K562 (cell line): ENCODE measurements around the gene RPS15A. TPM values are rescaled to one million over a fixed set of nuclear protein-coding genes. Genes with fewer than 3 reads are reported as not detected.
A peak's percentile ranks its signal among the peaks of the same experiment; 100 is the strongest.

ENCODE experiments used
- ATAC-seq: fragments of 200-7000 bp; cut with Tn5 transposase; 3 replicates; pipeline ENCODE4 v1.9.1; 2020; ENCODE audit warnings: moderate library complexity
- BruUV-seq: library from RNA; stranded (reverse); fragments of 400-500 nt; replicated peaks from 2 replicates; lab custom pipeline; 2021; lab: Mats Ljungman, UMichigan
- CTCF ChIA-PET: fragments of 300-600 bp; formaldehyde crosslinking; extraction: SDS; loops from one replicate; lab custom pipeline; 2021; ENCODE audit warnings: low intra/inter-chr PET ratio; lab: Yijun Ruan, JAX
- POLR2A ChIA-PET: fragments of 300-600, 350-650 bp; sonication (Branson Sonifier 250); formaldehyde crosslinking; extraction: SDS; loops from one replicate; lab custom pipeline; 2021; ENCODE audit warnings: antibody characterized with exemption, inconsistent platforms; lab: Yijun Ruan, JAX
- DNase-seq, 4 experiments: peaks; one replicate each; pipeline versions ENCODE4 v3.0.0 to v3.0.0-alpha.2; 2011 to 2018; ENCODE audit warnings: low spot score in 3 of 4, mixed read lengths in 3 of 4; ENCODE audit errors: extremely low read depth in 1 of 4
- FAIRE-seq: peaks from 2 replicates; lab custom pipeline; 2011; peaks lifted over from hg19 to GRCh38; lab: Jason Lieb, UNC
- H2AFZ ChIP-seq: 2 replicates; pipeline ENCODE4 v1.6.0; 2011; ENCODE audit warnings: low read depth, low read length, control low read depth, inconsistent platforms
- H3K27ac ChIP-seq: fragments of 200-600 bp; 3 replicates; pipeline ENCODE4 v1.8.0; 2011; ENCODE audit warnings: low read depth, mild to moderate bottlenecking, control low read depth, inconsistent platforms, low read length, moderate library complexity, mixed read lengths; ENCODE audit errors: extremely low read depth
- H3K27me3 ChIP-seq, 2 experiments: fragments of 300-600 bp in 1 of 2; 2 replicates in 1 of 2; 3 replicates in 1 of 2; pipeline versions ENCODE4 v1.6.0 to v1.8.0; 2011; ENCODE audit warnings: inconsistent platforms in 2 of 2, low read length in 2 of 2, mild to moderate bottlenecking in 1 of 2, mixed read lengths in 1 of 2, moderate library complexity in 1 of 2; ENCODE audit not compliant: control insufficient read depth in 2 of 2, insufficient read depth in 2 of 2
- H3K36me3 ChIP-seq: fragments of 300-600 bp; 3 replicates; pipeline ENCODE4 v1.8.0; 2011; ENCODE audit warnings: mild to moderate bottlenecking, low read length, inconsistent platforms; ENCODE audit not compliant: control insufficient read depth, insufficient read depth
- H3K4me1 ChIP-seq, 2 experiments: fragments of 200-600 bp in 1 of 2; replicated peaks in 1 of 2; 2 replicates in 1 of 2; 3 replicates in 1 of 2; pipeline versions ENCODE4 v1.5.1 to v1.8.0; 2011; ENCODE audit warnings: inconsistent platforms in 2 of 2, low read length in 2 of 2, mild to moderate bottlenecking in 1 of 2, mixed read lengths in 1 of 2, moderate library complexity in 1 of 2; ENCODE audit not compliant: control insufficient read depth in 2 of 2, insufficient read depth in 2 of 2
- H3K4me2 ChIP-seq: 2 replicates; pipeline ENCODE4 v1.6.1; 2011; ENCODE audit warnings: low read length, control low read depth, inconsistent platforms, mixed read lengths; ENCODE audit not compliant: insufficient read depth
- H3K4me3 ChIP-seq: fragments of 200-600 bp; sonication (generic), shearing (Covaris generic); 2 replicates; pipeline ENCODE4 v1.5.1; 2016; ENCODE audit warnings: control low read depth, inconsistent platforms
- H3K79me2 ChIP-seq: fragments of 200-600 bp; 3 replicates; pipeline ENCODE4 v1.8.0; 2011; ENCODE audit warnings: low read length, inconsistent platforms; ENCODE audit not compliant: control insufficient read depth, insufficient read depth
- H3K9ac ChIP-seq, 2 experiments: 2 replicates each; pipeline versions ENCODE4 v1.6.0 to v1.6.1; 2011; ENCODE audit warnings: low read depth in 2 of 2, low read length in 2 of 2, control low read depth in 1 of 2, inconsistent platforms in 1 of 2, mild to moderate bottlenecking in 1 of 2, mixed read lengths in 1 of 2; ENCODE audit not compliant: insufficient read depth in 1 of 2
- H3K9me1 ChIP-seq: one replicate; pipeline ENCODE4 v1.6.0; 2011; ENCODE audit warnings: inconsistent platforms, mild to moderate bottlenecking, low read length, moderate library complexity; ENCODE audit not compliant: control insufficient read depth, insufficient read depth
- H3K9me3 ChIP-seq: replicated peaks from 2 replicates; pipeline ENCODE4 v1.5.1; 2011; ENCODE audit warnings: low read depth, low read length, inconsistent platforms; ENCODE audit not compliant: control insufficient read depth, insufficient read depth
- H4K20me1 ChIP-seq: replicated peaks from 2 replicates; pipeline ENCODE4 v1.6.1; 2011; ENCODE audit warnings: low read length, inconsistent platforms, mixed read lengths; ENCODE audit not compliant: control insufficient read depth, insufficient read depth
- BRF1 ChIP-seq: IDR thresholded peaks from 3 replicates; pipeline ENCODE4 v1.6.1; 2011; ENCODE audit warnings: borderline replicate concordance, mild to moderate bottlenecking; ENCODE audit not compliant: insufficient read length; ENCODE audit errors: extremely low read depth
- HNRNPK ChIP-seq: fragments of 200-400 bp; formaldehyde crosslinking; IDR thresholded peaks from one replicate; pipeline ENCODE4 v1.6.1; 2018; ENCODE audit warnings: mild to moderate bottlenecking, low read depth, low read length; ENCODE audit not compliant: poor library complexity, severe bottlenecking
- MCM5 ChIP-seq: fragments of 450-650 bp; IDR thresholded peaks from 2 replicates; pipeline ENCODE4 v1.6.1; 2016; ENCODE audit warnings: low read depth
- MTA1 ChIP-seq: fragments of 450-650 bp; IDR thresholded peaks from 2 replicates; pipeline ENCODE4 v1.6.1; 2017; ENCODE audit warnings: borderline replicate concordance
- SRF ChIP-seq, 2 experiments: fragments of 250-450, 450-650 bp in 1 of 2; sonication (Bioruptor Pico) in 1 of 2; sonication (generic) in 1 of 2; formaldehyde crosslinking; IDR thresholded peaks; 2 replicates each; pipeline versions ENCODE4 v1.5.0 to v1.5.1; 2020 to 2022; ENCODE audit warnings: mild to moderate bottlenecking in 1 of 2, missing genetic modification reagents in 1 of 2
- TGIF2 ChIP-seq: sonication (generic); formaldehyde crosslinking; IDR thresholded peaks from 2 replicates; pipeline ENCODE4 v1.8.1; 2022; ENCODE audit warnings: mild to moderate bottlenecking, missing genetic modification reagents, moderate library complexity
- ZNF444 ChIP-seq: fragments of 250-450 bp; sonication (Bioruptor Pico); IDR thresholded peaks from 2 replicates; pipeline ENCODE4 v1.4.0; 2020; ENCODE audit warnings: mild to moderate bottlenecking, moderate library complexity
- ZZZ3 ChIP-seq: fragments of 450-650 bp; IDR thresholded peaks from 2 replicates; pipeline ENCODE4 v1.6.1; 2016; ENCODE audit warnings: antibody characterized with exemption, mild to moderate bottlenecking, moderate library complexity
- WGBS: fragments of 100-300 bp; shearing (Covaris generic); methylation state at CpG from one replicate; pipeline ENCODE4 v1.1.6; 2016; ENCODE audit warnings: low coverage, mixed read lengths; ENCODE audit not compliant: insufficient coverage; ENCODE audit errors: missing lambda C conversion rate; 5-methylcytosine and 5-hydroxymethylcytosine counted together
- in situ Hi-C: fragments of 300-500 bp; cut with MboI; formaldehyde crosslinking; loops from 4 replicates; pipeline ENCODE4 v1.15.0; 2018; ENCODE audit warnings: inconsistent platforms, mixed read lengths
- intact Hi-C: fragments of 100-400 bp; cut with micrococcal nuclease; formaldehyde crosslinking; loops from 2 replicates; pipeline ENCODE4 v1.14.2; 2022
- polyA plus RNA-seq, 8 experiments: library from polyadenylated mRNA; depleted of rRNA in 4 of 8; stranded (reverse) in 5 of 8; unstranded in 3 of 8; fragments of >200 nt; fragmentation: Nextera tagmentation in 2 of 8; fragmentation: Illumina TruSeq in 1 of 8; extraction: Ambion mirVana in 2 of 8; extraction: Trizol in 1 of 8; gene quantifications; 2 replicates each; pipeline versions ENCODE4 v1.2.1 to v1.2.3, GENCODE V29; 2011 to 2014; ENCODE audit warnings: inconsistent platforms in 1 of 8, missing spikeins in 1 of 8
- total RNA-seq, 7 experiments: library from RNA; depleted of rRNA in 6 of 7; stranded (reverse); fragments of >200 nt in 6 of 7; fragmentation: Illumina TruSeq in 2 of 7; extraction: Trizol in 2 of 7; gene quantifications; 2 replicates each; pipeline versions ENCODE4 v1.2.1 to v1.2.3, GENCODE V29; 2011 to 2021; ENCODE audit warnings: low replicate concordance in 1 of 7

Gene RPS15A
- total and polyA plus RNA-seq, 9 of the 15 experiments (the other 6 are each of a cell fraction or from before 2014, with no cell fraction given): 1,397 to 5,474 (median 2,798) TPM

DNA sequence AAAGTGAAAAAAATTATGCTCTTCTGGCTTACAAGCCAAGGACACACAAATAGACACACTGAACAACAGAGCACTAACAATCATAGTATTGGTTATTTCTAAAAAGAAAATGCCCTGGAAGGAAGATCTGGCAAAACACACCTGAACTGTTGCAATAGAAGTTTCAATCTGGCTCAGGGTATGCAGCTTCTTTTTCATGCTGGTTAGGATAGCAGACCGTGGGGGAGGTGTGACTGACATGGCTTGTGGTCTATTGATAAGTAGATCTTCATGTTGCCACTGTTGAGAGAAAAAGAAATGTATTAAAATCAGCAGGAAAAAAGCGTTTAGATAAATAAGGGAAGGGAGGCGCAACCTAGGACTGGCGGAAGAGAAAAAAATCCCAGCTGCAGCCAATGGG, 37.8 kb upstream of the RPS15A start:
- Histone ChIP-seq H3K9me3 (no peaks in the 10 kb centered on the region), H4K20me1 (no peaks in the 10 kb centered on the region), H3K4me3 (no peak overlapping the region), H3K9ac (no peak overlapping the region), H3K79me2 (no peaks in the 10 kb centered on the region), H3K27me3 (no peaks in the 10 kb centered on the region), H3K4me2 (no peak overlapping the region), H2AFZ (no peak overlapping the region), H3K4me1 (no peaks in the 10 kb centered on the region), H3K27ac (no peak overlapping the region), H3K9me1 (no peaks in the 10 kb centered on the region), H3K36me3 (peaks cover 52% of the 10 kb centered on the region)
- FAIRE-seq (no peak), ATAC-seq (no peak), DNase-seq (peak in 2 of 4 experiments; percentile 24 to 28)
- TF ChIP-seq SRF (CRISPR knock-in tag; IDR thresholded peaks at IDR 0.05): no peak
- TF ChIP-seq HNRNPK: no peak
- no peak for TF ChIP-seq MCM5
- no peak for TF ChIP-seq TGIF2
- no peak for TF ChIP-seq BRF1
- TF ChIP-seq ZNF444 (CRISPR knock-in tag): no peak
- no peak for TF ChIP-seq MTA1
- 0 out of 2 replicates have a peak, but pooled peaks have one; percentile 28 for TF ChIP-seq ZZZ3
- intact Hi-C loops (no loop called here), in situ Hi-C loops (no loop called here)
- BruUV-seq: no TSS peak
- ChIA-PET CTCF (no interaction called here), POLR2A (interaction anchor here (1.0 to 1.3 kb wide), 2 partner anchors 9 to 24 kb away, joined by 3 read pairs; no protein-coding TSS in a partner anchor)
- WGBS: 82% methylated on average over 4 of the region's 4 CpGs
